Keratinocyte (primary cell): ENCODE measurements around the gene ARHGDIB. TPM values are rescaled to one million over a fixed set of nuclear protein-coding genes. Genes with fewer than 3 reads are reported as not detected.
A peak's percentile ranks its signal among the peaks of the same experiment; 100 is the strongest.

Source experiments
- DNase-seq: peaks from one replicate; pipeline ENCODE4 v3.0.0-alpha.2; 2011; ENCODE audit warnings: low read depth, missing footprints, low spot score
- FAIRE-seq: peaks from 2 replicates; lab custom pipeline; 2011; peaks lifted over from hg19 to GRCh38; lab: Jason Lieb, UNC
- H2AFZ ChIP-seq: 2 replicates; pipeline ENCODE4 v1.6.0; 2012; ENCODE audit warnings: low read length, control low read depth, inconsistent platforms; ENCODE audit not compliant: control insufficient read depth
- H3K27ac ChIP-seq: 2 replicates; pipeline ENCODE4 v1.5.1; 2011; ENCODE audit warnings: low read length; ENCODE audit not compliant: control insufficient read depth, insufficient read depth
- H3K27me3 ChIP-seq: 3 replicates; pipeline ENCODE4 v1.6.0; 2011; ENCODE audit warnings: low read length; ENCODE audit not compliant: control insufficient read depth, insufficient read depth; ENCODE audit errors: extremely low read depth
- H3K36me3 ChIP-seq, 2 experiments: 2 replicates in 1 of 2; 3 replicates in 1 of 2; pipeline ENCODE4 v1.5.1; 2011; ENCODE audit warnings: low read length in 2 of 2, mild to moderate bottlenecking in 1 of 2; ENCODE audit not compliant: control insufficient read depth in 2 of 2, insufficient read depth in 2 of 2; ENCODE audit errors: extremely low read depth in 1 of 2
- H3K4me1 ChIP-seq: 3 replicates; pipeline ENCODE4 v1.5.1; 2011; ENCODE audit warnings: low read length; ENCODE audit not compliant: control insufficient read depth, insufficient read depth; ENCODE audit errors: extremely low read depth
- H3K4me2 ChIP-seq: 3 replicates; pipeline ENCODE4 v1.6.0; 2011; ENCODE audit warnings: low read depth, low read length; ENCODE audit not compliant: control insufficient read depth, insufficient read depth; ENCODE audit errors: extremely low read depth
- H3K4me3 ChIP-seq, 3 experiments: fragments of 200-600 bp in 1 of 3; sonication (generic) in 1 of 3; 2 replicates in 2 of 3; 3 replicates in 1 of 3; pipeline ENCODE4 v1.5.1; 2011 to 2016; ENCODE audit warnings: low read length in 3 of 3, mild to moderate bottlenecking in 3 of 3, control low read depth in 2 of 3, inconsistent platforms in 1 of 3, low read depth in 1 of 3, mixed read lengths in 1 of 3, mixed run types in 1 of 3, moderate library complexity in 1 of 3; ENCODE audit not compliant: control insufficient read depth in 2 of 3, insufficient read depth in 2 of 3; ENCODE audit errors: extremely low read depth in 1 of 3
- H3K79me2 ChIP-seq: 2 replicates; pipeline ENCODE4 v1.6.0; 2012; ENCODE audit warnings: low read length; ENCODE audit not compliant: control insufficient read depth, insufficient read depth
- H3K9ac ChIP-seq: 3 replicates; pipeline ENCODE4 v1.6.0; 2011; ENCODE audit warnings: low read length; ENCODE audit not compliant: control insufficient read depth, insufficient read depth; ENCODE audit errors: extremely low read depth
- H3K9me1 ChIP-seq: 3 replicates; pipeline ENCODE4 v1.6.0; 2011; ENCODE audit warnings: low read length; ENCODE audit not compliant: control insufficient read depth, insufficient read depth; ENCODE audit errors: extremely low read depth
- H3K9me3 ChIP-seq: 2 replicates; pipeline ENCODE4 v1.5.1; 2012; ENCODE audit warnings: low read depth, low read length; ENCODE audit not compliant: control insufficient read depth
- H4K20me1 ChIP-seq: 3 replicates; pipeline ENCODE4 v1.6.0; 2011; ENCODE audit warnings: low read length; ENCODE audit not compliant: control insufficient read depth, insufficient read depth; ENCODE audit errors: extremely low read depth
- CTCF ChIP-seq, 3 experiments: IDR thresholded peaks in 1 of 3; conservative IDR thresholded peaks in 1 of 3; optimal IDR thresholded peaks in 1 of 3; 2 replicates in 2 of 3; 3 replicates in 1 of 3; pipeline versions ENCODE3 to v1.5.1; 2011; ENCODE audit warnings: low read length in 3 of 3, mild to moderate bottlenecking in 3 of 3, moderate library complexity in 2 of 3, control low read depth in 1 of 3, inconsistent platforms in 1 of 3; ENCODE audit not compliant: insufficient read depth in 2 of 3; ENCODE audit errors: extremely low read depth in 1 of 3
- EZH2 ChIP-seq: IDR thresholded peaks from one replicate; pipeline ENCODE4 v1.6.1; 2012; ENCODE audit warnings: inconsistent platforms, mild to moderate bottlenecking, low read length, moderate library complexity
- dilution Hi-C: fragments of 300-500 bp; cut with MboI; formaldehyde crosslinking; loops from one replicate; pipeline ENCODE4 v1.7.0; 2020; ENCODE audit warnings: low sequenced_read_pairs; ENCODE audit not compliant: extremely low pct_ligation_motif_present
- polyA minus RNA-seq, 3 experiments: library from RNA; depleted of rRNA, polyadenylated mRNA; stranded (reverse); fragments of >200 nt; gene quantifications; 1 replicate in 1 of 3; 2 replicates in 1 of 3; 3 replicates in 1 of 3; pipeline ENCODE4 v1.2.3, GENCODE V29; 2011
- polyA plus RNA-seq, 5 experiments: library from polyadenylated mRNA; depleted of rRNA in 3 of 5; stranded (reverse) in 3 of 5; stranded (forward) in 1 of 5; unstranded in 1 of 5; fragments of >200 nt; gene quantifications; 1 replicate in 1 of 5; 2 replicates in 3 of 5; 3 replicates in 1 of 5; pipeline versions ENCODE4 v1.2.1 to v1.2.3, GENCODE V29; 2011 to 2012; ENCODE audit warnings: missing spikeins in 2 of 5, low read depth in 1 of 5, low replicate concordance in 1 of 5

The ARHGDIB gene
- polyA plus RNA-seq (78.5 to 190 TPM (median 164 TPM) in 3 replicates), polyA minus RNA-seq (113 to 158 TPM (median 147 TPM) in 3 replicates)
- polyA plus RNA-seq (2011; ENCODE audit: low read depth) = 12.4 TPM
- polyA plus RNA-seq (2011; cell fraction: cytosol; rRNA removed) = 127 and 160 TPM in 2 replicates
- 67.0 and 69.6 TPM in 2 replicates for polyA plus RNA-seq (2011; cell fraction: nucleus; rRNA removed)
- 26.7 and 109 TPM in 2 replicates for polyA plus RNA-seq (2012; ENCODE audit: low replicate concordance)
- 42.0 TPM for polyA minus RNA-seq (2011; cell fraction: cytosol; rRNA and poly(A)+ RNA removed)
- polyA minus RNA-seq (2011; cell fraction: nucleus; rRNA and poly(A)+ RNA removed) = 13.4 and 19.9 TPM in 2 replicates

- Histone ChIP-seq H2AFZ (peak within 1 kb of the TSS; percentile 64), H3K36me3 (no peaks in the 10 kb centered on the region), H3K9me1 (no peaks in the 10 kb centered on the region), H3K9me3 (no peaks in the 10 kb centered on the region), H3K27ac (peak within 1 kb of the TSS; percentile 88), H3K9ac (peak within 1 kb of the TSS; percentile 80), H3K27me3 (no peaks in the 10 kb centered on the region), H3K4me2 (peak within 1 kb of the TSS; percentile 89), H4K20me1 (no peaks in the 10 kb centered on the region), H3K4me1 (peaks cover 22% of the 10 kb centered on the region), H3K4me3 (peak within 1 kb of the TSS; percentile 41 to 83 (median 79)), H3K79me2 (peaks cover 19% of the 10 kb centered on the region)
- peak; percentile 88 for DNase-seq
- no peak for TF ChIP-seq EZH2
- no peak for TF ChIP-seq CTCF (optimal IDR thresholded peaks at IDR 0.05 in 1 of 3, IDR thresholded peaks at IDR 0.05 in 1 of 3, conservative IDR thresholded peaks at IDR 0.05 in 1 of 3; ENCODE audit: extremely low read depth in 1 of 3, insufficient read depth in 2 of 3, low read length in 3 of 3)
- peak; percentile 97 for FAIRE-seq
- dilution Hi-C loops = no loop called here
Measured at GRCh38 chr12:14961466-14962152, at the start of gene ARHGDIB. Gene ARHGDIB (minus strand): TSS chr12:14961601. CDS start chr12:14950712, 10,889 bp downstream.

- no peak for FAIRE-seq
- dilution Hi-C loops = no loop called here
- no peak overlapping the region for H2AFZ ChIP-seq
Measured at GRCh38 chr12:15011162-15011561, 49.8 kb upstream of the ARHGDIB start.

More at GRCh38 chr12:15011162-15011561, 49.8 kb upstream of the ARHGDIB start:
- Histone ChIP-seq H3K36me3 (no peaks in the 10 kb centered on the region), H3K9ac (no peak overlapping the region), H3K4me3 (no peak overlapping the region), H4K20me1 (no peaks in the 10 kb centered on the region), H3K9me1 (no peaks in the 10 kb centered on the region), H3K9me3 (no peaks in the 10 kb centered on the region), H3K79me2 (no peaks in the 10 kb centered on the region), H3K27me3 (no peaks in the 10 kb centered on the region), H3K4me2 (no peak overlapping the region), H3K27ac (no peak overlapping the region), H3K4me1 (no peaks in the 10 kb centered on the region)
- no peak for DNase-seq
- TF ChIP-seq EZH2 (no peak), CTCF (optimal IDR thresholded peaks at IDR 0.05 in 1 of 3, IDR thresholded peaks at IDR 0.05 in 1 of 3, conservative IDR thresholded peaks at IDR 0.05 in 1 of 3; ENCODE audit: extremely low read depth in 1 of 3, insufficient read depth in 2 of 3, low read length in 3 of 3) (peak in 2 of 3 experiments; percentile 5 to 34)
